Endothelial cell (in vitro differentiated cells): ENCODE results near the gene UBE2Q2. TPM values are rescaled to one million over a fixed set of nuclear protein-coding genes. Genes with fewer than 3 reads are reported as not detected.

Source experiments
- DNase-seq: peaks from one replicate; pipeline ENCODE4 v3.0.0; 2021; ENCODE audit warnings: low spot score
- H3K27ac Mint-ChIP-seq: one replicate; pipeline ENCODE4 v1.8.0; 2021; ENCODE audit warnings: mixed read lengths, inconsistent platforms; ENCODE audit not compliant: unreplicated experiment
- H3K27me3 Mint-ChIP-seq: one replicate; pipeline ENCODE4 v1.8.0; 2021; ENCODE audit warnings: mild to moderate bottlenecking, moderate library complexity, mixed read lengths, inconsistent platforms; ENCODE audit not compliant: unreplicated experiment
- H3K36me3 Mint-ChIP-seq: one replicate; pipeline ENCODE4 v1.8.0; 2021; ENCODE audit warnings: mild to moderate bottlenecking, low read depth, mixed read lengths, inconsistent platforms; ENCODE audit not compliant: unreplicated experiment
- H3K4me1 Mint-ChIP-seq: one replicate; pipeline ENCODE4 v1.8.0; 2021; ENCODE audit warnings: mild to moderate bottlenecking, mixed read lengths, inconsistent platforms; ENCODE audit not compliant: unreplicated experiment
- H3K4me3 Mint-ChIP-seq: one replicate; pipeline ENCODE4 v1.8.0; 2021; ENCODE audit warnings: mild to moderate bottlenecking, mixed read lengths, inconsistent platforms; ENCODE audit not compliant: unreplicated experiment
- H3K9me3 Mint-ChIP-seq: one replicate; pipeline ENCODE4 v1.8.0; 2021; ENCODE audit warnings: mixed read lengths, inconsistent platforms; ENCODE audit not compliant: unreplicated experiment
- CTCF ChIP-seq: fragments of 200-600 bp; sonication (generic); IDR thresholded peaks from one replicate; pipeline ENCODE4 v1.5.0; 2021; ENCODE audit warnings: antibody characterized with exemption; ENCODE audit not compliant: unreplicated experiment
- total RNA-seq: library from RNA; stranded (reverse); fragmentation: NEBNext Ultra II Directional; extraction: Animal tissue kit (Norgen Biotek cat#: 25700); gene quantifications from one replicate; pipeline ENCODE4 v1.2.1, GENCODE V29; 2021; ENCODE audit not compliant: unreplicated experiment

Gene UBE2Q2
- total RNA-seq, 1 donor from 2014 or later, result 28.9 TPM

- Mint-ChIP-seq H3K4me1 (peaks cover 6% of the 10 kb centered on the region), H3K27ac (no peak overlapping the region), H3K4me3 (no peak overlapping the region), H3K9me3 (peaks cover 4% of the 10 kb centered on the region), H3K27me3 (peaks cover 2% of the 10 kb centered on the region), H3K36me3 (no peaks in the 10 kb centered on the region)
- no peak for DNase-seq
- TF ChIP-seq CTCF, result no peak
Observed at GRCh38 chr15:75810874-75811498, 32.3 kb upstream of the UBE2Q2 start.

- DNase-seq, result no peak
- H3K4me3 Mint-ChIP-seq, result no peak overlapping the region
- H3K36me3 Mint-ChIP-seq, result no peaks in the 10 kb centered on the region
- H3K4me1 Mint-ChIP-seq, result no peaks in the 10 kb centered on the region
- H3K27me3 Mint-ChIP-seq, result peaks cover 2% of the 10 kb centered on the region
- no peak for TF ChIP-seq CTCF
- no peak overlapping the region for H3K27ac Mint-ChIP-seq
- peaks cover 4% of the 10 kb centered on the region for H3K9me3 Mint-ChIP-seq
Observed at GRCh38 chr15:75811626-75812025, 31.6 kb upstream of the UBE2Q2 start.

- Mint-ChIP-seq H3K4me3 (no peak overlapping the region), H3K4me1 (no peaks in the 10 kb centered on the region), H3K27me3 (no peaks in the 10 kb centered on the region), H3K36me3 (no peaks in the 10 kb centered on the region), H3K27ac (no peak overlapping the region), H3K9me3 (peaks cover 4% of the 10 kb centered on the region)
- no peak for TF ChIP-seq CTCF
- no peak for DNase-seq
Observed at GRCh38 chr15:75814794-75815193, 28.5 kb upstream of the UBE2Q2 start.

GRCh38 chr15:75815811-75816719, 27.2 kb upstream of the UBE2Q2 start:
- Mint-ChIP-seq H3K27me3 (no peaks in the 10 kb centered on the region), H3K9me3 (peaks cover 4% of the 10 kb centered on the region), H3K36me3 (no peaks in the 10 kb centered on the region), H3K4me3 (no peak overlapping the region), H3K27ac (no peak overlapping the region), H3K4me1 (no peaks in the 10 kb centered on the region)
- TF ChIP-seq CTCF, result no peak
- DNase-seq, result no peak
